ENCODE measurements around the gene SLC25A26.

GRCh38 chr3:66261355-66261754 is 40.6 kb downstream of the SLC25A26 start:
- no peak for TF ChIP-seq CTCF (IDR thresholded peaks at IDR 0.05)
- no peak for TF ChIP-seq POLR2A (IDR thresholded peaks at IDR 0.05)

Measured in gastroesophageal sphincter (tissue), 3 donors.